ENCODE data around the gene KCNA10.

KCNA10 gene

GRCh38 chr1:110533230-110533629, 14.3 kb upstream of the KCNA10 start:
- DNase-seq, result no peak
- no peak overlapping the region for H3K4me3 ChIP-seq (ENCODE audit: low read length)
- TF ChIP-seq CTCF (IDR thresholded peaks at IDR 0.05; ENCODE audit: low read length) (peak; percentile 26), EZH2phosphoT487 (IDR thresholded peaks at IDR 0.05; ENCODE audit: low read length) (no peak), EZH2 (optimal IDR thresholded peaks at IDR 0.05; ENCODE audit: low read depth, low read length) (no peak)

GRCh38 chr1:110529011-110529410, 10.0 kb upstream of the KCNA10 start:
- no peaks in the 10 kb centered on the region for H3K27me3 ChIP-seq (replicated peaks; ENCODE audit: insufficient read depth, low read length)
- H3F3A ChIP-seq (ENCODE audit: insufficient read depth, low read length), result no peaks in the 10 kb centered on the region
- no peaks in the 10 kb centered on the region for H3K9me2 ChIP-seq (replicated peaks; ENCODE audit: insufficient read depth, low read length)
- no peaks in the 10 kb centered on the region for H4K20me1 ChIP-seq (ENCODE audit: insufficient read depth, low read length)
- H3K36me3 ChIP-seq (replicated peaks; ENCODE audit: insufficient read depth, low read length), result no peaks in the 10 kb centered on the region
- no peaks in the 10 kb centered on the region for H3K4me1 ChIP-seq (ENCODE audit: low read length)
- no peaks in the 10 kb centered on the region for H3K9me3 ChIP-seq (replicated peaks; ENCODE audit: insufficient read depth, low read length)
- no peak overlapping the region for H3K9ac ChIP-seq (ENCODE audit: low read length)
- H3K27ac ChIP-seq (ENCODE audit: low read length), result no peak overlapping the region
- TF ChIP-seq EZH2phosphoT487 (IDR thresholded peaks at IDR 0.05; ENCODE audit: low read length), result no peak
- no peak for TF ChIP-seq CTCF (IDR thresholded peaks at IDR 0.05; ENCODE audit: low read length)
- TF ChIP-seq EZH2 (optimal IDR thresholded peaks at IDR 0.05; ENCODE audit: low read depth, low read length), result no peak
- H2AFZ ChIP-seq (ENCODE audit: low read length), result no peak overlapping the region
- no peak for DNase-seq
- H3K79me2 ChIP-seq (ENCODE audit: low read length), result no peaks in the 10 kb centered on the region
- no peak overlapping the region for H3K4me2 ChIP-seq (ENCODE audit: low read depth, low read length)
- H3K4me3 ChIP-seq (ENCODE audit: low read length), result no peak overlapping the region

More at GRCh38 chr1:110533230-110533629, 14.3 kb upstream of the KCNA10 start:
- Histone ChIP-seq H3K4me2 (ENCODE audit: low read depth, low read length) (no peak overlapping the region), H3F3A (ENCODE audit: insufficient read depth, low read length) (no peaks in the 10 kb centered on the region), H3K27me3 (replicated peaks; ENCODE audit: insufficient read depth, low read length) (no peaks in the 10 kb centered on the region), H3K36me3 (replicated peaks; ENCODE audit: insufficient read depth, low read length) (no peaks in the 10 kb centered on the region), H2AFZ (ENCODE audit: low read length) (no peak overlapping the region), H4K20me1 (ENCODE audit: insufficient read depth, low read length) (no peaks in the 10 kb centered on the region), H3K4me1 (ENCODE audit: low read length) (no peaks in the 10 kb centered on the region), H3K9ac (ENCODE audit: low read length) (no peak overlapping the region), H3K9me2 (replicated peaks; ENCODE audit: insufficient read depth, low read length) (no peaks in the 10 kb centered on the region), H3K27ac (ENCODE audit: low read length) (no peak overlapping the region), H3K9me3 (replicated peaks; ENCODE audit: insufficient read depth, low read length) (no peaks in the 10 kb centered on the region), H3K79me2 (ENCODE audit: low read length) (no peaks in the 10 kb centered on the region)

GRCh38 chr1:110526201-110526780, 7.3 kb upstream of the KCNA10 start:
- no peak for TF ChIP-seq CTCF (IDR thresholded peaks at IDR 0.05; ENCODE audit: low read length)
- TF ChIP-seq EZH2 (optimal IDR thresholded peaks at IDR 0.05; ENCODE audit: low read depth, low read length), result no peak
- TF ChIP-seq EZH2phosphoT487 (IDR thresholded peaks at IDR 0.05; ENCODE audit: low read length), result no peak
- Histone ChIP-seq H4K20me1 (ENCODE audit: insufficient read depth, low read length) (no peaks in the 10 kb centered on the region), H2AFZ (ENCODE audit: low read length) (no peak overlapping the region), H3K4me1 (ENCODE audit: low read length) (no peaks in the 10 kb centered on the region), H3K9me3 (replicated peaks; ENCODE audit: insufficient read depth, low read length) (no peaks in the 10 kb centered on the region), H3K27ac (ENCODE audit: low read length) (no peak overlapping the region), H3K79me2 (ENCODE audit: low read length) (no peaks in the 10 kb centered on the region), H3F3A (ENCODE audit: insufficient read depth, low read length) (no peaks in the 10 kb centered on the region), H3K9me2 (replicated peaks; ENCODE audit: insufficient read depth, low read length) (no peaks in the 10 kb centered on the region), H3K9ac (ENCODE audit: low read length) (no peak overlapping the region), H3K27me3 (replicated peaks; ENCODE audit: insufficient read depth, low read length) (no peaks in the 10 kb centered on the region), H3K4me3 (ENCODE audit: low read length) (no peak overlapping the region), H3K4me2 (ENCODE audit: low read depth, low read length) (no peak overlapping the region), H3K36me3 (replicated peaks; ENCODE audit: insufficient read depth, low read length) (no peaks in the 10 kb centered on the region)
- no peak for DNase-seq

Measured in MM.1S (cell line).